Keratinocyte (primary cell): ENCODE measurements around the gene PCK2. TPM values are rescaled to one million over a fixed set of nuclear protein-coding genes. Genes with fewer than 3 reads are reported as not detected.

Experiments used
- DNase-seq: peaks from one replicate; pipeline ENCODE4 v3.0.0-alpha.2; 2011; ENCODE audit warnings: low read depth, missing footprints, low spot score
- FAIRE-seq: peaks from 2 replicates; lab custom pipeline; 2011; peaks lifted over from hg19 to GRCh38; lab: Jason Lieb, UNC
- H2AFZ ChIP-seq: 2 replicates; pipeline ENCODE4 v1.6.0; 2012; ENCODE audit warnings: low read length, control low read depth, inconsistent platforms; ENCODE audit not compliant: control insufficient read depth
- H3K27ac ChIP-seq: 2 replicates; pipeline ENCODE4 v1.5.1; 2011; ENCODE audit warnings: low read length; ENCODE audit not compliant: control insufficient read depth, insufficient read depth
- H3K27me3 ChIP-seq: 3 replicates; pipeline ENCODE4 v1.6.0; 2011; ENCODE audit warnings: low read length; ENCODE audit not compliant: control insufficient read depth, insufficient read depth; ENCODE audit errors: extremely low read depth
- H3K36me3 ChIP-seq, 2 experiments: 2 replicates in 1 of 2; 3 replicates in 1 of 2; pipeline ENCODE4 v1.5.1; 2011; ENCODE audit warnings: low read length in 2 of 2, mild to moderate bottlenecking in 1 of 2; ENCODE audit not compliant: control insufficient read depth in 2 of 2, insufficient read depth in 2 of 2; ENCODE audit errors: extremely low read depth in 1 of 2
- H3K4me1 ChIP-seq: 3 replicates; pipeline ENCODE4 v1.5.1; 2011; ENCODE audit warnings: low read length; ENCODE audit not compliant: control insufficient read depth, insufficient read depth; ENCODE audit errors: extremely low read depth
- H3K4me2 ChIP-seq: 3 replicates; pipeline ENCODE4 v1.6.0; 2011; ENCODE audit warnings: low read depth, low read length; ENCODE audit not compliant: control insufficient read depth, insufficient read depth; ENCODE audit errors: extremely low read depth
- H3K4me3 ChIP-seq, 3 experiments: fragments of 200-600 bp in 1 of 3; sonication (generic) in 1 of 3; 2 replicates in 2 of 3; 3 replicates in 1 of 3; pipeline ENCODE4 v1.5.1; 2011 to 2016; ENCODE audit warnings: low read length in 3 of 3, mild to moderate bottlenecking in 3 of 3, control low read depth in 2 of 3, inconsistent platforms in 1 of 3, low read depth in 1 of 3, mixed read lengths in 1 of 3, mixed run types in 1 of 3, moderate library complexity in 1 of 3; ENCODE audit not compliant: control insufficient read depth in 2 of 3, insufficient read depth in 2 of 3; ENCODE audit errors: extremely low read depth in 1 of 3
- H3K79me2 ChIP-seq: 2 replicates; pipeline ENCODE4 v1.6.0; 2012; ENCODE audit warnings: low read length; ENCODE audit not compliant: control insufficient read depth, insufficient read depth
- H3K9ac ChIP-seq: 3 replicates; pipeline ENCODE4 v1.6.0; 2011; ENCODE audit warnings: low read length; ENCODE audit not compliant: control insufficient read depth, insufficient read depth; ENCODE audit errors: extremely low read depth
- H3K9me1 ChIP-seq: 3 replicates; pipeline ENCODE4 v1.6.0; 2011; ENCODE audit warnings: low read length; ENCODE audit not compliant: control insufficient read depth, insufficient read depth; ENCODE audit errors: extremely low read depth
- H3K9me3 ChIP-seq: 2 replicates; pipeline ENCODE4 v1.5.1; 2012; ENCODE audit warnings: low read depth, low read length; ENCODE audit not compliant: control insufficient read depth
- H4K20me1 ChIP-seq: 3 replicates; pipeline ENCODE4 v1.6.0; 2011; ENCODE audit warnings: low read length; ENCODE audit not compliant: control insufficient read depth, insufficient read depth; ENCODE audit errors: extremely low read depth
- EZH2 ChIP-seq: IDR thresholded peaks from one replicate; pipeline ENCODE4 v1.6.1; 2012; ENCODE audit warnings: inconsistent platforms, mild to moderate bottlenecking, low read length, moderate library complexity
- dilution Hi-C: fragments of 300-500 bp; cut with MboI; formaldehyde crosslinking; loops from one replicate; pipeline ENCODE4 v1.7.0; 2020; ENCODE audit warnings: low sequenced_read_pairs; ENCODE audit not compliant: extremely low pct_ligation_motif_present
- polyA plus RNA-seq, 5 experiments: library from polyadenylated mRNA; depleted of rRNA in 3 of 5; stranded (reverse) in 3 of 5; stranded (forward) in 1 of 5; unstranded in 1 of 5; fragments of >200 nt; gene quantifications; 1 replicate in 1 of 5; 2 replicates in 3 of 5; 3 replicates in 1 of 5; pipeline versions ENCODE4 v1.2.1 to v1.2.3, GENCODE V29; 2011 to 2012; ENCODE audit warnings: missing spikeins in 2 of 5, low read depth in 1 of 5, low replicate concordance in 1 of 5
- TF ChIP-seq, protein P1 (sequence below), 3 experiments: IDR thresholded peaks in 1 of 3; conservative IDR thresholded peaks in 1 of 3; optimal IDR thresholded peaks in 1 of 3; 2 replicates in 2 of 3; 3 replicates in 1 of 3; pipeline versions ENCODE3 to v1.5.1; 2011; ENCODE audit warnings: low read length in 3 of 3, mild to moderate bottlenecking in 3 of 3, moderate library complexity in 2 of 3, control low read depth in 1 of 3, inconsistent platforms in 1 of 3; ENCODE audit not compliant: insufficient read depth in 2 of 3; ENCODE audit errors: extremely low read depth in 1 of 3

The PCK2 gene
- polyA plus RNA-seq, 1 donor (not counting 4 experiments of a cell fraction or from before 2014, with no cell fraction given) = 16.6 TPM

DNA sequence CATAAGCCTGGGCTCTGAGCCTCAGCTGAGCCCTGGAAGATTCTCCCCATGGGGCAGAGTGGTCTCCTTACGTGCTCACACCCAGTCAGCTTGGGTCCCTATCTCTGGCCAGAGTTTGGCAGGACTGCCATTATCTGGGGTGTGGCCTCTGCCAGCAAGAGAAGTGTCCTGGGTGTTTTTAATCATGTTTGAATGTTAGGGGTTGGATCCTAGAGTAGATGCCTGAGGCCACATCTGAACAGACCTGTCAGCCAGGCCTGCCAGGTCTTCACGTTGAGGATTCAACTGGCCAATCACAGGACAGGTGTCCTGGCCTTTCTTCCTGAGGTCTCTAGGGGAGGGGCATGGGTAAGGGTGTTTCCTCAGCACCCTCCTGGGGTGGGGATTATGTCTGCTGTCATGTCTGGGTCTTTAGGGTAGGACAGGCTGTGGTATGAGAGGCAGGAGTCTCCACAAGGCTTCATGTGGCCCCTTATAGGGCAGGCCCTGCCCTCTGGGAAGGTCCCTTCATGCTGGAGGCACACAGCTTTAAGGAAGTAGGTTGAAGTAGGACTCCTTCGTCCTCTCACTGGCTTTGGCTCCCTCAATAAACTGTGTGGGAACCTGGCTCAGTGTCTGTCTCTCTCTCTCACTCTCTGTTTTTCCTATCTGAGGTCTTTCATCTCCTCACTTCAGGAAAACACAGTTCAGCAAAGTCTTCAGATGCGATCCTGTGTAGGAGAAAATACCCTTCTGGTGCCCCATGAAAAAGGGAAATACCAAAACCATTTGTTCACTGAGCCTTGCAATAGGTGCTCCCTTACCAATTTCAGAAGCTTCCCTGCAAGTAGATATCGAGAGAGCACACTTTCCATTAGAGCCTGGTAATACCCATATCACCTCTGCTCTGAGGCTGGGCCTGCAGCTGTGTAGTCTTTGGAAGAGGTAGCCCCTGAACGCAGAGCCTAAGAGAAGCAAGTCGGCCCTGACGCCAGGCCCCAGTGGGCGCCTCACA is 29.6 kb downstream of the PCK2 start:
- H4K20me1 ChIP-seq = no peaks in the 10 kb centered on the region
- no peak overlapping the region for H3K9ac ChIP-seq
- H3K79me2 ChIP-seq = no peaks in the 10 kb centered on the region
- no peak overlapping the region for H3K4me2 ChIP-seq
- no peaks in the 10 kb centered on the region for H3K9me3 ChIP-seq
- peaks cover 22% of the 10 kb centered on the region in 2 experiments for H3K36me3 ChIP-seq
- FAIRE-seq (no peak), DNase-seq (no peak)
- no peak for TF ChIP-seq EZH2
- TF ChIP-seq, protein P1, sequence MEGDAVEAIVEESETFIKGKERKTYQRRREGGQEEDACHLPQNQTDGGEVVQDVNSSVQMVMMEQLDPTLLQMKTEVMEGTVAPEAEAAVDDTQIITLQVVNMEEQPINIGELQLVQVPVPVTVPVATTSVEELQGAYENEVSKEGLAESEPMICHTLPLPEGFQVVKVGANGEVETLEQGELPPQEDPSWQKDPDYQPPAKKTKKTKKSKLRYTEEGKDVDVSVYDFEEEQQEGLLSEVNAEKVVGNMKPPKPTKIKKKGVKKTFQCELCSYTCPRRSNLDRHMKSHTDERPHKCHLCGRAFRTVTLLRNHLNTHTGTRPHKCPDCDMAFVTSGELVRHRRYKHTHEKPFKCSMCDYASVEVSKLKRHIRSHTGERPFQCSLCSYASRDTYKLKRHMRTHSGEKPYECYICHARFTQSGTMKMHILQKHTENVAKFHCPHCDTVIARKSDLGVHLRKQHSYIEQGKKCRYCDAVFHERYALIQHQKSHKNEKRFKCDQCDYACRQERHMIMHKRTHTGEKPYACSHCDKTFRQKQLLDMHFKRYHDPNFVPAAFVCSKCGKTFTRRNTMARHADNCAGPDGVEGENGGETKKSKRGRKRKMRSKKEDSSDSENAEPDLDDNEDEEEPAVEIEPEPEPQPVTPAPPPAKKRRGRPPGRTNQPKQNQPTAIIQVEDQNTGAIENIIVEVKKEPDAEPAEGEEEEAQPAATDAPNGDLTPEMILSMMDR (optimal IDR thresholded peaks at IDR 0.05 in 1 of 3, IDR thresholded peaks at IDR 0.05 in 1 of 3, conservative IDR thresholded peaks at IDR 0.05 in 1 of 3; ENCODE audit: extremely low read depth in 1 of 3, insufficient read depth in 2 of 3, low read length in 3 of 3) = no peak
- H3K4me3 ChIP-seq = no peak overlapping the region
- dilution Hi-C loops = no loop called here
- H3K9me1 ChIP-seq = no peaks in the 10 kb centered on the region
- no peak overlapping the region for H3K27ac ChIP-seq
- H3K27me3 ChIP-seq = no peaks in the 10 kb centered on the region
- H3K4me1 ChIP-seq = no peaks in the 10 kb centered on the region
- H2AFZ ChIP-seq = no peak overlapping the region

DNA sequence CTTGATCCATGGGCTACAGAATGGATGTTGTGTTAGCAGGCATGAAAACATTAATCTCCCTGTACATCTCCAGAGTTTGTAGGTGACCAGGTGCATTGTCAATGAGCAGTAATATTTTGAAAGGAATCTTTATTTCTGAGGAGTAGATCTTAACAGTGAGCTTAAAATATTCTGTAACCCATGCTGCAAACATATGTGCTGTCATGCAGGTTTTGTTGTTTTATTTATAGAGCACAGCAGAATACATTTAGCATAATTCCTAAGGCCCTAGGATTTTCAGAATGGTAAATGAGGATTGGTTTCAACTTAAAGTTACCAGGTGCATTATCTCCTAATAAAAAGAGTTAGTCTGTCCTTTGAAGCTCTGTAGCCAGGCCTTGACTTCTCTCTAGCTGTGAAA is 32.8 kb downstream of the PCK2 start:
- H3K9ac ChIP-seq = no peak overlapping the region
- no peaks in the 10 kb centered on the region for H3K4me1 ChIP-seq
- H3K4me3 ChIP-seq = no peak overlapping the region
- H3K9me3 ChIP-seq = no peaks in the 10 kb centered on the region
- H3K9me1 ChIP-seq = no peaks in the 10 kb centered on the region
- no peak overlapping the region for H2AFZ ChIP-seq
- no peak overlapping the region for H3K27ac ChIP-seq
- peaks cover 0 to 5% of the 10 kb centered on the region in 2 experiments for H3K36me3 ChIP-seq
- FAIRE-seq = no peak
- H3K4me2 ChIP-seq = no peak overlapping the region
- dilution Hi-C loops = no loop called here
- H4K20me1 ChIP-seq = no peaks in the 10 kb centered on the region
- no peaks in the 10 kb centered on the region for H3K79me2 ChIP-seq
- TF ChIP-seq EZH2 = no peak
- TF ChIP-seq, protein P1 (optimal IDR thresholded peaks at IDR 0.05 in 1 of 3, IDR thresholded peaks at IDR 0.05 in 1 of 3, conservative IDR thresholded peaks at IDR 0.05 in 1 of 3; ENCODE audit: extremely low read depth in 1 of 3, insufficient read depth in 2 of 3, low read length in 3 of 3) = no peak
- no peak for DNase-seq
- H3K27me3 ChIP-seq = no peaks in the 10 kb centered on the region
